Measurements from ENCODE around the gene IL23R.

DNA sequence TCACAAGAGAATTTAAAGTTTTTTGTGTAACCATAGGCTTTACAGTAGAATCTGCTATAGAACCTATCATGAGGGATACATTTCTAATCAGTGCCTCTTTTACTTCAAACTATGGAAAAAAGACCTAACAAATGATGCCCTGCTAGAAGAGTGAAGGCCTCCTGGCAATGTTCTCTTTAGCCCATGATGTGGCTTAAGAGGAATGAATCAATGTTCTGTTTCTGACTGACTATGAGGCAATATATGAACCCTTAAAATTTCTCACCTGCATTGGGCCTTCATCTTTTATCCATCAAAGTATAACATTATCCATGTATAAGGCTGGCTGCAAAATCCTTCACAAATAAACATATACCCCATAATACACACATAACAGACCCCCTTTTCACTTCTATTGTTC is 75.8 kb downstream of the IL23R start:
- TF ChIP-seq POLR2A (IDR thresholded peaks at IDR 0.05; ENCODE audit: low read depth, low read length), result no peak
- TF ChIP-seq TAF1 (IDR thresholded peaks at IDR 0.05; ENCODE audit: borderline replicate concordance, low read depth, low read length), result no peak
